GM18868 (cell line): ENCODE data around the gene STK35.

Source experiments
- ATAC-seq: cut with Tn5 transposase; IDR thresholded peaks from one replicate; pipeline ENCODE4 v1.9.1; 2021; ENCODE audit warnings: mild to moderate bottlenecking, moderate library complexity; ENCODE audit not compliant: unreplicated experiment

Gene STK35

DNA sequence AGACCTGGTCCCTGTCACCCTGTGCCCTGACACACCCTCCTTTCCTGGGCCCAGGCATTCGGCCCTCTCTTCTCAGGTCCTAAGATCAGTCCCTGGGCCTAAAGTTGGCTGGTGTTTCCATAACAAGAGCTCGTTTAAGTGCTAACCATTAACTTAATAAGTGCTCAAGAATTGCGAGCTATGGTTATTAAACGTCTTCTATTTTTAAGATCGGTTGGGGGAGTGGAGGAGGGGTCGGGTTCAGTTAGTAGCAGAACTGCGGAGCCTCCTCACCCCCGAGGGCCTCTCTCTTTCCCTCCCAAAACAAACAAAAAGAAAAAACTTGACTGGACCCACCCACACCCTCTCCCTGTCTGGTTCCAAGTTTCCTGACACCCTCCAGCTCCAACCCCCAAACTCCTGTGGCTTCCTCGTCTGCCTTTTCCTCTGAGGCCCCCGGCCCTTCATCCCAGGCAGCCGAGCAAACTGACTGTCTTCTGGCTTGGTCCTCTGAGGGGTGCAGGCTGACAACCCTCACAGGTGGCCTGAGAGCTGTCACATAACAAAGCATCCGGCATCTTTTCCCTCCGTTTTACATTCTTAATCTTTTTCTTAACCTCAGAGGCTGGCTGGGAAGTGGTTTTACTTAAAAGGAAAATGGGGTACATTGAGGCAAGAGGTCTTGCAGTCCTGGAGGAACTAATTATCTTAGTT lies 2.0 kb downstream of the STK35 start:
- ATAC-seq, result no peak

DNA sequence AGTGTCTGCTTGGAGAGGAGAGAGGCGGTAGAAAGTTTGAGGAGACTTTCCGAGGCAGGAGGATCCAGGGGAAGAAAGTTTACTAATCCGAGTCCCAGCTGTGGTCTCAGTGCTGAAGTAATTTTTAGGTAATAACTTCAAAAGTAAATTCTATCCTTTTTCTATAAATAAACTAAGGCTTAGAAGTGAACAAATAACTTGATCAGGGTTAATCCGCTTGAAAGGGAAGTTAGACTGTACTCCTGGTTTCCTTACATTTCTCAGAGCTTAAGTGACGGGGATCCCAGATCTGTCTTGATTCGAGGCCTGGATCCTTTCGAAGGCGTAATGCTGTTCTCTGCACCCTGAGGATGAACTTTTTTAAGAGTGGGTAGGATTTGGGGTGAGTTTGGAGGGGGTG lies 2.6 kb downstream of the STK35 start:
- ATAC-seq, result no peak

DNA sequence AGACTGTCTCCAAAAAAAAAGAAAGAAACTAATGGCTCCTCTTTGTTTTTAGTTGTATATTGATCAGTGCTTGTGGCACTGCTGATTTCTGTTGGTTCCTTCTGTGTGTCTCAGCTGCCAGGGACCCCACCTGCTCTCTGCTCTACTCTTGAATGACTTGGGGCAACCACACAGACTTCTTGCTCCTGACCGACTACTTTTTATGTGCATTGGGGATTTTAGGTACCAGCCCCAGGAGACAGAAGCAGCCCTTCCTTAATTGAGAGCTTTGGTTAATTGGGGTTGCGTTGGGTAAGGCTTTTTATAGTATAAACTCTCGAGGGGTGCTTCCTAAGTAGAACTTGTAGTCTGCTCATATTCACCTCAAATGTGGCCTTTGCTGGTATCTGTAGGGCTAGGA lies 6.9 kb downstream of the STK35 start:
- ATAC-seq, result no peak

DNA sequence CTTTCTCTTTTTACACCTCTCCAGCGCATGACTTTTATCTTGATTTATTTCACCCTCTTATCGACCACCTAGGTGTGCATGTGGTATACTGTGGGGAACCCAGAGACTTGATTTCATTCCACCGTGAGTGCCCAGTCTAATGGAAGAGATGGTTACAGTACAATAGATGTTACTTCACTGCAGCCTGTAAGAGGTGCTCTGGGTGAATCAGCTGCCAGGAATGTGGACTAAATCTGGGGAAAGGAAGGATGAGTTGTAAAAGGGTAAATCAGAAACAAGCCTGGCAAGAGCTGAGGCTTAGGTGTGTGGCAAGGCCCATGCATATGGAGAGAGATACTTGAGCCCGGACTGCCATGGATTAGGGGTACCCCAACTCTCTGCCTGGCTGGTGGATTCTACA lies 7.4 kb downstream of the STK35 start:
- ATAC-seq, result no peak

DNA sequence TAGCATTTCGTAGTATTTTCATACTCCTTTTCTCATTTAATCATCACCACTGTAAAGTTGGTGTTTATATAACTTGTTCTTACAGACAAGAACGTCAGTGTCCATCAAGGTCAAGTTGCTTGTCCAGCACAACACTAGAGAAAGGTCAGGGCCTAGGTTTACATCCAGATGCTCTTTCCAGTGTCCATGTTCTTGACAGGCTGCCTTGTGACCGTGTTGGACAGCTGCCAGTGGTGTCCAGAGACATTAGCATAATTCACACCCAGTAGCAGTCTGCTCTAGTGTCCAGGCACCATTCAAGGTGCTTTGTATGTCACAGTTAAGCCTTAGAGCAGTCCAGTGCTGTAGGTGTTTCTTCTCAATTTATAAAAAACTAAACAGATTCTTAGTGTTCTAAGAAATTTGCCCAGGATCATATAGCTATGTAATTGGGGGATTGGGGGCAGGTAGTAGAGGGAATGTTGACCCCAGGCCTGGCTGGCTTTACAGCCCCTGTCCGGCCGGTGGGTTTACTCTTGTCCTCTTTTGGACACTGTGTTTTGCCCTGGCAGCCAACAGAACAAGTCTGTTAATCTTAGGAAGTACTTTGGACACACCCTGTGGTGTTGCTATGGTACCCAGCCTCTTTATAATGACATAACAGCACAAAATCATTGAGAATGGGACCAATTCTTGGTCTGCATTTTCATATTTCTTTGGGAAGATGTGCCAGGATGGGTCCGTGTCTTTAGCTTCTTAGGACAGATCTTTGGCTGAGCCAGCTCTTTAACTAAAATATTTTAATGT lies 8.0 kb downstream of the STK35 start:
- no peak for ATAC-seq

- ATAC-seq, result no peak
These were observed 11.3 kb downstream of the STK35 start for GRCh38 chr20:2112910-2113309.

GRCh38 chr20:2114127-2114959 lies 12.7 kb downstream of the STK35 start:
- ATAC-seq, result no peak

DNA sequence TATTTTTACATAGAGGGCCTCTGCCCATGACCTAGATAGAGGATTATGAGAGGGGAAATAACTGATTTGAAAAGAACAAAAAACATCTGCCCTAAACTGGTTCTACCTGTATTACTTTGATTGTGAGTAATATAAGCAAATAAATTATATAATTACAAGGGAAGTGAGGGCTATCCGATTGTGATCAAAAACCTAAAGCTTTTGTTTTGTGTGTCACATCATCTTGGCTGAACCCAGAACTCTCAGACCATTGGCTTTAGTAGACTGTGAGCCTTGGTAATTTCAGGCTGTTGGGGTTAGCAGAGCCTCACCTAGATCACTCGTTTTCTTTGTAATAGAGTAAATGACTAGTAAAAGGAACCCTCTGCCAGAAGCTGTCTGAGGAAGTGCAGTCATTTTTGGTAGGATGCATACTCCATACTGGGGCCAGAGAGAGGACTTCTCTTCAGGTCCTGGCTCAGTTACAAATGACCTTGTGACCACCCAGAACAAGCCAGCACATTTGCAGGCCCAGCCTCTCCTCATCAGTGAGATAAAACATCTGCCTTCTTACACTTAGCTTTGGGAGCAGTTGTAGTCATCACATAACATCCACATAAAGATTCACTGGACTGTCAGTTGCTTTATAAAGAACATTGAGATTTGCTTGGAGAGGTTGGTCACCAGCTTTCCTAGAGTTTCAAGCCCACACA lies 13.5 kb downstream of the STK35 start:
- no peak for ATAC-seq

- ATAC-seq, result no peak
These were observed 14.7 kb downstream of the STK35 start for GRCh38 chr20:2116170-2116940.

- ATAC-seq, result peak; percentile 75
These were observed 17.2 kb downstream of the STK35 start for GRCh38 chr20:2118783-2119182.

DNA sequence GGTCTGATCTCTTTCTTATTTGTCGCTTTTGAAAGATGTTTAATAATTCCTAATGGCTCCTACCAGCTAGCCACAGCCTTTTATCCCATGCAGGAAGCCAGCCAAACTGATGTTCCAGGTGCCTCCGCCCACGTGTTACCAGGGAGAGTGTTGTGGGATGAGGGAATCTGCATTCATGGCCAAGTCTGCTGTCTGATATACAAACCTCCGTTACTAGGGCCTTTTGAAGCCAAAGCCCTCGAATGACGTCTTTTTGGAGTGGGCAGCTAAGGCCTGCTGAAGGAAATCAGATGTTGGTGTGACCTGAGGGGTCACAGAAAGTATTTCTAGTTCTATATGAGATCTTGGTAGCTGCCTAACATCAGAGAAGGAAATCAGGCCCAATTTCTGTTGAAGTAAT lies 21.3 kb downstream of the STK35 start:
- ATAC-seq, result no peak

DNA sequence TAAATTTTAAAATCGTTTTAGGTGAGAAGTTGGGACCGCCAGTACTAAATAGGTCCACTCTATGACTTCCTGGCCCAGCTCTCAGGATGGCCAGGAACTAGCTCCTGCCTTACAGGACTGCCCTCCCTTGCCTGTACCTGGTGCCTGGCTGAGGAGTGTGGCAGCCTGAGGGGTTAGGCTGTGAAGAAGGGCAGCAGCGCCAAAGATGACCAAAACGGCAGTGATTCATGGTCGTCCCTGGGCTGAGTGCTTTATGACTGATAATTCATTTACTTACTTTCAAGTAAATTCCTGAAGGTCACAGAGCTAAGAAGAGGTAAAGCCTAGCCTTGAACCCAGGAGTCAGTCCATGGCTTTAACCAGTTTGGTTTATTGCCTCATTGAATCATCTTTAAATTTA lies 22.1 kb downstream of the STK35 start:
- ATAC-seq, result no peak

GRCh38 chr20:2124564-2125213 lies 23.1 kb downstream of the STK35 start:
- no peak for ATAC-seq

DNA sequence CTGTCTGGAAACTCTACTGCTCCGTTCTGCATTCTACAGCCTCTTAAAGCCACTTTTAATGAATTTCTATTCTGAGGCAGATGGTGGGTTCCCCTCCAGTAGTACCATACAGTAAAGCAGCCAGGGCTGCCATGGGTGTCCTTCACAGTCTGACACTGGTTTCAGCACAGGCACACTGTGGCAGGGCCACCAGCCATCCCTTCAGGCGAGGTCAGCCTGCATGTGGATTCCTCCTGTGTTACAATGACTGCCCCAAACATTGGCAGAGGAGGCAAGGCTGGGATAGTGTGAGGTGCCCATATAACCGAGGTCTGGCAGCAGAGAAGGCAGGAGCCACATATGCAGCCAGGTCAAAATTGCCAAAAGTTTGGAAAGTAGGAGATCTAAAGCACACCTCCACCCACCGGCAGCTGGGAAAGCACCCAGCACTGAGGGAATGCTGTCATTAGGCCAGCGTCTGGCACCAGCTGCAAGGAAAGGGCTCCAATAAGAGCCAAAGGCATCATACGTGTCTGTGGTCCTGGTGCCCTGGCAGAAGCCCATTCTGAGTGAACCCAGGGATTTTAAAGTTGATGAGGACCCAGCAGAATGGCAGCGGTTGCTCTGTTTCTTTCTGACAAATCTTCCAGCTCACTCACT lies 24.0 kb downstream of the STK35 start:
- ATAC-seq, result no peak

GRCh38 chr20:2127238-2127637 lies 25.6 kb downstream of the STK35 start:
- no peak for ATAC-seq

DNA sequence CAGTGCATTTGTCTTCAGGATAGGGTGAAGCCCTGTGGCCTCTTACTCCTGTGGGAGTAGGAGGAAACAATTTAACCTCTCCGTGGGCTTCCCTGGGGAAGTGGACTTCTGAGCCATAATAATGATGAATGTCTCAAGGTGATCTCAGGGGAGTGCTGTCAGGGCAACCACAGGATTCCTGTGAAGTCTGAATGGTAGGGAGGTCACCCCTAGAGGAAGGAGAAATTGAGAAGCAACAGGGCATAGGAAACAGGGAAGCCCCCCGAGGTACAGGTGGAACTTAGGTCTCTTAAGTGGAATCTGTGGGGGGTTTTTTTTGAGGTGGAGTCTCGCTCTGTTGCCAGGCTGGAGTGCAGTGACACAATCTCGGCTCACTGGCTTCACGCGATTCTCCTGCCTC lies 26.9 kb downstream of the STK35 start:
- no peak for ATAC-seq

GRCh38 chr20:2130062-2130591 lies 28.5 kb downstream of the STK35 start:
- ATAC-seq, result no peak

DNA sequence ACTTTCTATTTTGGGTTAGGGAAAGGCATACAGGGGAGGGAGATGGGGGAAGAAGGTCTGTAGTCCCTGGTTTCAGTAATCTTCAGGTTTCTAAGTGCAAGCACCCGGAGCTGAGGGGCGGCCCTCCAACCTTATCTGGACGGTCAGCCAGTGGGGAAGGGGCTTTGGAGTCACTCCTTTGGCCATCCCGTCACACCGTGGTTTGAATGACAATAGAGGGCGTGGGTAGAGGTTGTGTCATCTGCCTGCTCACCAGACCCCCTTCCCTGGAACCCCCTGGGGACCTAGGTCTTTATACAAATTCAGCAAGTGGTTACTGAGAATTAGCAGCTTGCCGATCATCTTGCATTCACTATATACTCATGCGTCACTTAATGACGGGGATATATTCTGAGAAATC lies 29.1 kb downstream of the STK35 start:
- no peak for ATAC-seq

- no peak for ATAC-seq
These were observed 29.7 kb downstream of the STK35 start for GRCh38 chr20:2131366-2131765.
